ENCODE results near the gene QSOX2.

The QSOX2 gene

GRCh38 chr9:136203408-136204144 lies 42.0 kb downstream of the QSOX2 start:
- Histone ChIP-seq H3K4me3 (ENCODE audit: low read length in 2 of 2) (no peak overlapping the region), H3K4me1 (ENCODE audit: control insufficient read depth in 2 of 2, insufficient read depth in 2 of 2, low read length in 2 of 2) (no peaks in the 10 kb centered on the region), H3K9me3 (ENCODE audit: control insufficient read depth in 2 of 2, low read length in 2 of 2) (no peaks in the 10 kb centered on the region), H3K27ac (ENCODE audit: low read depth in 2 of 2, low read length in 2 of 2) (no peak overlapping the region), H3K36me3 (ENCODE audit: control insufficient read depth in 2 of 2, insufficient read depth in 2 of 2, low read length in 2 of 2) (peaks cover 0 to 2% of the 10 kb centered on the region in 2 donors), H3K27me3 (ENCODE audit: control insufficient read depth in 2 of 2, insufficient read depth in 2 of 2, low read length in 2 of 2) (peaks cover 31 to 46% of the 10 kb centered on the region in 2 donors), H3K9ac (ENCODE audit: low read depth in 1 of 2, low read length in 2 of 2) (no peak overlapping the region)

- Histone ChIP-seq H3K9me3 (ENCODE audit: control insufficient read depth in 2 of 2, low read length in 2 of 2) (no peaks in the 10 kb centered on the region), H3K36me3 (ENCODE audit: control insufficient read depth in 2 of 2, insufficient read depth in 2 of 2, low read length in 2 of 2) (no peaks in the 10 kb centered on the region), H3K9ac (ENCODE audit: low read depth in 1 of 2, low read length in 2 of 2) (no peak overlapping the region), H3K4me3 (ENCODE audit: low read length in 2 of 2) (no peak overlapping the region), H3K27me3 (ENCODE audit: control insufficient read depth in 2 of 2, insufficient read depth in 2 of 2, low read length in 2 of 2) (peaks cover 35 to 52% of the 10 kb centered on the region in 2 donors), H3K4me1 (ENCODE audit: control insufficient read depth in 2 of 2, insufficient read depth in 2 of 2, low read length in 2 of 2) (no peaks in the 10 kb centered on the region), H3K27ac (ENCODE audit: low read depth in 2 of 2, low read length in 2 of 2) (no peak overlapping the region)
Measured at GRCh38 chr9:136202454-136203407, 42.9 kb downstream of the QSOX2 start.

- Histone ChIP-seq H3K9me3 (ENCODE audit: control insufficient read depth in 2 of 2, low read length in 2 of 2) (no peaks in the 10 kb centered on the region), H3K36me3 (ENCODE audit: control insufficient read depth in 2 of 2, insufficient read depth in 2 of 2, low read length in 2 of 2) (no peaks in the 10 kb centered on the region), H3K27me3 (ENCODE audit: control insufficient read depth in 2 of 2, insufficient read depth in 2 of 2, low read length in 2 of 2) (peaks cover 39 to 59% of the 10 kb centered on the region in 2 donors), H3K27ac (ENCODE audit: low read depth in 2 of 2, low read length in 2 of 2) (no peak overlapping the region), H3K4me1 (ENCODE audit: control insufficient read depth in 2 of 2, insufficient read depth in 2 of 2, low read length in 2 of 2) (no peaks in the 10 kb centered on the region), H3K9ac (ENCODE audit: low read depth in 1 of 2, low read length in 2 of 2) (no peak overlapping the region), H3K4me3 (ENCODE audit: low read length in 2 of 2) (no peak overlapping the region)
Measured at GRCh38 chr9:136201609-136202453, 43.8 kb downstream of the QSOX2 start.

GRCh38 chr9:136201174-136201573 lies 44.4 kb downstream of the QSOX2 start:
- Histone ChIP-seq H3K36me3 (ENCODE audit: control insufficient read depth in 2 of 2, insufficient read depth in 2 of 2, low read length in 2 of 2) (no peaks in the 10 kb centered on the region), H3K9me3 (ENCODE audit: control insufficient read depth in 2 of 2, low read length in 2 of 2) (no peaks in the 10 kb centered on the region), H3K27me3 (ENCODE audit: control insufficient read depth in 2 of 2, insufficient read depth in 2 of 2, low read length in 2 of 2) (peaks cover 43 to 65% of the 10 kb centered on the region in 2 donors), H3K4me1 (ENCODE audit: control insufficient read depth in 2 of 2, insufficient read depth in 2 of 2, low read length in 2 of 2) (no peaks in the 10 kb centered on the region), H3K27ac (ENCODE audit: low read depth in 2 of 2, low read length in 2 of 2) (no peak overlapping the region), H3K9ac (ENCODE audit: low read depth in 1 of 2, low read length in 2 of 2) (no peak overlapping the region), H3K4me3 (ENCODE audit: low read length in 2 of 2) (no peak overlapping the region)

- Histone ChIP-seq H3K27ac (ENCODE audit: low read depth in 2 of 2, low read length in 2 of 2) (no peak overlapping the region), H3K4me3 (ENCODE audit: low read length in 2 of 2) (no peak overlapping the region), H3K36me3 (ENCODE audit: control insufficient read depth in 2 of 2, insufficient read depth in 2 of 2, low read length in 2 of 2) (no peaks in the 10 kb centered on the region), H3K27me3 (ENCODE audit: control insufficient read depth in 2 of 2, insufficient read depth in 2 of 2, low read length in 2 of 2) (peaks cover 46 to 71% of the 10 kb centered on the region in 2 donors), H3K4me1 (ENCODE audit: control insufficient read depth in 2 of 2, insufficient read depth in 2 of 2, low read length in 2 of 2) (no peaks in the 10 kb centered on the region), H3K9me3 (ENCODE audit: control insufficient read depth in 2 of 2, low read length in 2 of 2) (no peaks in the 10 kb centered on the region), H3K9ac (ENCODE audit: low read depth in 1 of 2, low read length in 2 of 2) (no peak overlapping the region)
Measured at GRCh38 chr9:136200424-136200823, 45.2 kb downstream of the QSOX2 start.

GRCh38 chr9:136199391-136200288 lies 46.0 kb downstream of the QSOX2 start:
- no peaks in the 10 kb centered on the region for H3K9me3 ChIP-seq (ENCODE audit: control insufficient read depth in 2 of 2, low read length in 2 of 2)
- H3K36me3 ChIP-seq (ENCODE audit: control insufficient read depth in 2 of 2, insufficient read depth in 2 of 2, low read length in 2 of 2): no peaks in the 10 kb centered on the region
- H3K4me1 ChIP-seq (ENCODE audit: control insufficient read depth in 2 of 2, insufficient read depth in 2 of 2, low read length in 2 of 2): no peaks in the 10 kb centered on the region
- H3K4me3 ChIP-seq (ENCODE audit: low read length in 2 of 2): no peak overlapping the region
- no peak overlapping the region for H3K27ac ChIP-seq (ENCODE audit: low read depth in 2 of 2, low read length in 2 of 2)
- H3K9ac ChIP-seq (ENCODE audit: low read depth in 1 of 2, low read length in 2 of 2): no peak overlapping the region
- H3K27me3 ChIP-seq (ENCODE audit: control insufficient read depth in 2 of 2, insufficient read depth in 2 of 2, low read length in 2 of 2): peaks cover 46 to 70% of the 10 kb centered on the region in 2 donors

GRCh38 chr9:136198605-136199083 lies 47.0 kb downstream of the QSOX2 start:
- Histone ChIP-seq H3K27me3 (ENCODE audit: control insufficient read depth in 2 of 2, insufficient read depth in 2 of 2, low read length in 2 of 2) (peaks cover 42 to 60% of the 10 kb centered on the region in 2 donors), H3K27ac (ENCODE audit: low read depth in 2 of 2, low read length in 2 of 2) (no peak overlapping the region), H3K4me1 (ENCODE audit: control insufficient read depth in 2 of 2, insufficient read depth in 2 of 2, low read length in 2 of 2) (no peaks in the 10 kb centered on the region), H3K9ac (ENCODE audit: low read depth in 1 of 2, low read length in 2 of 2) (no peak overlapping the region), H3K36me3 (ENCODE audit: control insufficient read depth in 2 of 2, insufficient read depth in 2 of 2, low read length in 2 of 2) (no peaks in the 10 kb centered on the region), H3K4me3 (ENCODE audit: low read length in 2 of 2) (no peak overlapping the region), H3K9me3 (ENCODE audit: control insufficient read depth in 2 of 2, low read length in 2 of 2) (no peaks in the 10 kb centered on the region)

- Histone ChIP-seq H3K9me3 (ENCODE audit: control insufficient read depth in 2 of 2, low read length in 2 of 2) (no peaks in the 10 kb centered on the region), H3K36me3 (ENCODE audit: control insufficient read depth in 2 of 2, insufficient read depth in 2 of 2, low read length in 2 of 2) (no peaks in the 10 kb centered on the region), H3K27ac (ENCODE audit: low read depth in 2 of 2, low read length in 2 of 2) (no peak overlapping the region), H3K4me1 (ENCODE audit: control insufficient read depth in 2 of 2, insufficient read depth in 2 of 2, low read length in 2 of 2) (no peaks in the 10 kb centered on the region), H3K27me3 (ENCODE audit: control insufficient read depth in 2 of 2, insufficient read depth in 2 of 2, low read length in 2 of 2) (peaks cover 42 to 57% of the 10 kb centered on the region in 2 donors), H3K4me3 (ENCODE audit: low read length in 2 of 2) (no peak overlapping the region), H3K9ac (ENCODE audit: low read depth in 1 of 2, low read length in 2 of 2) (no peak overlapping the region)
Measured at GRCh38 chr9:136197930-136198604, 47.5 kb downstream of the QSOX2 start.

Data from mucosa of rectum (tissue), 2 donors.